ENCODE results near the gene NAV2.

Gene NAV2

DNA sequence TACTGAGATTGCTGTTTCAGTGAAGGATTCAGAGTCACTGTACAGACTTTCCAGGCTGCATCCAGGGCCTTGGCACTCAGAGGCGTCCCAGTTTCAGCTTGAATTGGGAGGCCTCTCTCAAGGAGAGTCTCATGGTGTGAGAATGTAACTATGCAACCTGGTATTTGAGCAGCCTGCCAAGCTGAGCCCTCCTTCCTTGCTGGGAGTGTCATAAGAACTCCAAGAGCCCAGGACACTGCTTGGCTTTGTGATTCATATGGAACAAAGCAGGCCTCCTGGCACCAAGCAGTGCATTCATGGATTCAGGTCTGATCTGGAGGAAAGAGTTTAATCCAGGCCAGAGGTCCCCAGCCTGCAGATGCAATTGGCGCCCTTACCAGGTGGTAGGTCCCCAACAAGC is 276.0 kb downstream of the NAV2 start:
- H3K9ac ChIP-seq (ENCODE audit: low read depth, low read length): no peak overlapping the region
- ATAC-seq (ENCODE audit: insufficient read depth, low read depth) (no peak), DNase-seq (no peak)
- H3K36me3 ChIP-seq (ENCODE audit: insufficient read depth, low read length): no peaks in the 10 kb centered on the region
- no peaks in the 10 kb centered on the region for H3K79me2 ChIP-seq (ENCODE audit: insufficient read depth, low read length)
- no peak overlapping the region for H3K4me2 ChIP-seq (ENCODE audit: insufficient read depth, low read length)
- H3K4me1 ChIP-seq (ENCODE audit: insufficient read depth, low read length): no peaks in the 10 kb centered on the region
- no peaks in the 10 kb centered on the region for H4K20me1 ChIP-seq (ENCODE audit: insufficient read depth, low read length)
- H3K27ac ChIP-seq (ENCODE audit: low read length): no peak overlapping the region
- TF ChIP-seq CTCF (IDR thresholded peaks at IDR 0.05; ENCODE audit: borderline replicate concordance, extremely low read depth, low read length, poor library complexity, severe bottlenecking) (no peak), EZH2 (IDR thresholded peaks at IDR 0.05; ENCODE audit: borderline replicate concordance, low read depth, low read length, severe bottlenecking) (no peak)
- no peak overlapping the region for H3K4me3 ChIP-seq (ENCODE audit: low read depth in 1 of 2, low read length in 2 of 2)
- peaks cover 10% of the 10 kb centered on the region for H3K27me3 ChIP-seq (ENCODE audit: insufficient read depth, low read length, poor library complexity)
- H2AFZ ChIP-seq (ENCODE audit: low read depth, low read length): no peak overlapping the region
- no peaks in the 10 kb centered on the region for H3K9me3 ChIP-seq (ENCODE audit: insufficient read depth, low read length, severe bottlenecking)

GRCh38 chr11:19989191-19989590 is 276.6 kb downstream of the NAV2 start:
- Histone ChIP-seq H3K4me1 (ENCODE audit: insufficient read depth, low read length) (no peaks in the 10 kb centered on the region), H4K20me1 (ENCODE audit: insufficient read depth, low read length) (no peaks in the 10 kb centered on the region), H3K27me3 (ENCODE audit: insufficient read depth, low read length, poor library complexity) (peaks cover 10% of the 10 kb centered on the region), H3K79me2 (ENCODE audit: insufficient read depth, low read length) (no peaks in the 10 kb centered on the region), H3K4me3 (ENCODE audit: low read depth in 1 of 2, low read length in 2 of 2) (no peak overlapping the region), H3K36me3 (ENCODE audit: insufficient read depth, low read length) (no peaks in the 10 kb centered on the region), H3K9ac (ENCODE audit: low read depth, low read length) (no peak overlapping the region), H3K9me3 (ENCODE audit: insufficient read depth, low read length, severe bottlenecking) (no peaks in the 10 kb centered on the region), H3K4me2 (ENCODE audit: insufficient read depth, low read length) (no peak overlapping the region), H2AFZ (ENCODE audit: low read depth, low read length) (no peak overlapping the region), H3K27ac (ENCODE audit: low read length) (no peak overlapping the region)
- DNase-seq (no peak), ATAC-seq (ENCODE audit: insufficient read depth, low read depth) (no peak)
- TF ChIP-seq EZH2 (IDR thresholded peaks at IDR 0.05; ENCODE audit: borderline replicate concordance, low read depth, low read length, severe bottlenecking): no peak
- no peak for TF ChIP-seq CTCF (IDR thresholded peaks at IDR 0.05; ENCODE audit: borderline replicate concordance, extremely low read depth, low read length, poor library complexity, severe bottlenecking)

DNA sequence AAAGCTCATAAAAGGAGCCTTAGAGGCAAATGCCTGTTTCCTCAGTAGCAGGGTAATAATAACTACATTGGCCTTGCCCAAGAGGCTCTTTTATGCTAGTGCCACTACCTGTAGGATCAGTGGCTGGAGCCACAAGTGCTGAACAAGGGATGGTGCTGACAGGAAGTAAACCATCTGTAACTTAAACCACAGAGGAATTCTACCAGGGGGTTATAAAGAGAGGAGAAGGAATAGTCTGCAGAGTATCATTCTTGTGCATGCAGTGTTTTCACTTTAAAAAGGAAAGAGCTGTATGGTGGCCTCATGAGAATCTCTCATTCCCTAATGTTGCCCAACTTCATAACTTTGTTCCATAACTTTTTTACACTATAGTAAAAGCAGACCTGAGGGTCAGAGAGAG is 279.5 kb downstream of the NAV2 start:
- H3K79me2 ChIP-seq (ENCODE audit: insufficient read depth, low read length): no peaks in the 10 kb centered on the region
- no peaks in the 10 kb centered on the region for H3K4me1 ChIP-seq (ENCODE audit: insufficient read depth, low read length)

More for the DNA sequence above, 279.5 kb downstream of the NAV2 start:
- Histone ChIP-seq H3K9ac (ENCODE audit: low read depth, low read length) (no peak overlapping the region), H3K27ac (ENCODE audit: low read length) (no peak overlapping the region), H2AFZ (ENCODE audit: low read depth, low read length) (no peak overlapping the region), H3K9me3 (ENCODE audit: insufficient read depth, low read length, severe bottlenecking) (no peaks in the 10 kb centered on the region), H4K20me1 (ENCODE audit: insufficient read depth, low read length) (no peaks in the 10 kb centered on the region), H3K27me3 (ENCODE audit: insufficient read depth, low read length, poor library complexity) (peaks cover 11% of the 10 kb centered on the region), H3K36me3 (ENCODE audit: insufficient read depth, low read length) (no peaks in the 10 kb centered on the region), H3K4me2 (ENCODE audit: insufficient read depth, low read length) (no peak overlapping the region), H3K4me3 (ENCODE audit: low read depth in 1 of 2, low read length in 2 of 2) (no peak overlapping the region)
- TF ChIP-seq EZH2 (IDR thresholded peaks at IDR 0.05; ENCODE audit: borderline replicate concordance, low read depth, low read length, severe bottlenecking): no peak
- no peak for TF ChIP-seq CTCF (IDR thresholded peaks at IDR 0.05; ENCODE audit: borderline replicate concordance, extremely low read depth, low read length, poor library complexity, severe bottlenecking)
- no peak for ATAC-seq (ENCODE audit: insufficient read depth, low read depth)
- DNase-seq: no peak

All from DND-41 (cell line).